ENCODE results near the gene MLNR.

MLNR gene

DNA sequence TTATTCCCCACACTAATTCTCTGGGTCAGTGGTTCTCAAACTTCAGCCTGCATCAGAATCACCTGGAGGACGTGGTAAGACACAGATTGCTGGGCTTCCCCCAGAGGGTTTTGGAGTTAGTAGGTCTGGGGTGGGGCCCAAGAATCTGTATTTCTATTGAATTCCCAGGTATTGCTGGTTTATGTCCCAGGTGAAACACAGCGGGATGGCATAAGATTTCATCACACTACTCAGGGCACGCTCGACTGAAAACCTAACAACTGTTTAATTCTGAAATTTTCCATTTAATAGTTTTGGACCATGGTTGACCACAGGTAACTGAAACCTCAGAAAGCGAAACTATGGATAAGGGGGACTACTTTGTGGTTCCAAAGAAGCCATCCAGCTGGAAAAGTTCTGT lies 6.5 kb downstream of the MLNR start:
- DNase-seq, result no peak

DNA sequence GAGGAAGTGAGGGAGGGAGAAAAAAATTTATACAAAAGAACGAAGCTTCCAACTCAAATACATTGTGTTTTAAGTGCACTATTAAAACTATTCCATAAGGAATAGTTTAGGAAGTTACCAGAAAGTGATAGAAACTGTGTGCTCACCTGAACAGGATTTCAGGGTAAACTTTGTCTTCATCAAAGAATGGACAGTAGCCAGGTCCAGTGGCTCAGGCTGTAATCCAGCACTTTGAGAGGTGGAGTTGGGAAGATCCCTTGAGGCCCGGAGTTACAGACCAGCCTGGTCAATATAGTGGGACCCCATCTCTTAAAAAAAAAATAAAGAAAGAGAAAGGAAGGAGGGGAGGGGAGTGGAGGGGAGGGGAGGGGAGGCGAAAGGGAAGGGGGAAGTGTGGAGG lies 14.6 kb downstream of the MLNR start:
- DNase-seq, result no peak

DNA sequence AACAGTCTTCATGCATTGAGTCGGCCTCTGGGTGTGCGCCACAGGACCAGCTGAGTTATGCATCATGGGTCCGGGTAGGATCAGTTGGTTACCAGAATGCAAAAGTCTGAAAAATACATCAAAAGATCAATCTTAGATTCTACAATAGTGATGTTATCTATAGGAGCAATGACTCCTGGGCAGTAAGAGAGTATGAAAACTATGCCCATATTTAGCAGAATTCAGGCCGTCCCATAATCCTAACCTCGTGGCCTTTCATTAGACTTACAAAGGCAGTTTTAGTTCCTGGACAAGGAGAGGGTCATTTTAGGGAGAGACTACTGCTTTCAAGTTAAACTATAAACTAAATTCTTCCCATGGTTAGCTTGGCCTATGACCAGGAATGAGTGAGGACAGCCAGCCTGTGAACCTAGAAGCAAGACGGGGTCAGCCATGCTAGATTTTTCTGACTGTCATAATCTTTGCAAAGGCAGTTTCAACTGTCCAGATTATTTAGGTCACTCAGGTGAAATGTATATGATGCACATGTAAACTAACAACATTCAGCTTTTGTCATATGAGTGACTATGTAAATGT lies 15.8 kb downstream of the MLNR start:
- DNase-seq, result no peak

DNA sequence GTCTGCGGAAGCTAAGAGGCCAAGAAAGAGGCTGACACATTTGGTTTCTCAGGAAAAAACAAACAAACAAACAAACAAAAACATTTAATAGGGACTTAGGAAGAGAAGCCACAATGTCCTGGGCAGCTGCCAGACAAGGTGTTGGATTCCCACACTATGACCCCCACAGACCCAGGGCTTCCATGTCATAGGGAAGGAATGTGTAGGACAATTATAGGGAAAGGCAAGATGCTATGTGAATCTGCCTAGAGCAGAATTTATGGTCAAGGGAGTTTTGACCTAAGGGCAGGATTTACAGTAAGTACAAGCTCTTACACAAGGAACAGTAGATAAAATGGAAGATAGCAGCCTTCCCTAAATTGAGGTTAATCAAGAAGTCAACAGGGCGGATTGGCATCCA lies 18.5 kb downstream of the MLNR start:
- no peak for DNase-seq

DNA sequence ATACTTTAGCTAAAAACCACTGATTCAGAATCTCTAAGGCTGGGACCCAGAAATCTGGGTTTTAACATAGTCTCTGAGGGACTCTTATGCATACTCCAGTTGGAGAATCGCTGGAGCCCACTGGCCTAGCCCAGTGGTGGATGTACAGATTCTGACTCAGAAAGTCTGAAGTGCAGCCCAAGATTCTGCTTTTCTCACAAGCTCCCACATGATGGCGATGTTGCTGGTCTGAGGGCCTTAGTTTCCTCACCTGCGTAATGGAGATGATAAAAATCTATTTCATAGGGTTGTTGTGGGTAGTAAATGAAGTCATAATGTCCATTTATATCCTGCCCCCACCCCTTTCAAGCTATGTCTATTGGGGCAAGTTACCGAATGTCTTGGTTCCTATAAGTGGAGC lies 19.9 kb downstream of the MLNR start:
- DNase-seq, result peak; percentile 29 to 55 (median 47)

DNA sequence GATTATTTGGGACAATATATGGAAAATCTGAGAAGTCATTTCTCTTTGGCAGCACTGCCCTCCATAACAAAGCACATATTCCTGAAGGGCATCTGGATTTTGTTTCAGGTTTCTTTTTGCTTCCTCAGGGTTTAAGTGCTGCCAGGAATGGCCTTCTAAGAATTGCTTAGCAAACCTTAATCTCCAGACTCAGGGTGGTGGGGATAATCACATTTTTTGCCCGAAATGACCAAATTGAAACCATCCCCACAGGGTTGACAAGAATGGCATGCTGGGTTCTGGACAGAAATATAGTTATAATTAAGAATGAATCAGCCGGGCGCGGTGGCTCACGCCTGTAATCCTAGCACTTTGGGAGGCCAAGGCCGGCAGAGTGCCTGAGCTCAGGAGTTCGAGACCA lies 21.2 kb downstream of the MLNR start:
- no peak for DNase-seq

DNA sequence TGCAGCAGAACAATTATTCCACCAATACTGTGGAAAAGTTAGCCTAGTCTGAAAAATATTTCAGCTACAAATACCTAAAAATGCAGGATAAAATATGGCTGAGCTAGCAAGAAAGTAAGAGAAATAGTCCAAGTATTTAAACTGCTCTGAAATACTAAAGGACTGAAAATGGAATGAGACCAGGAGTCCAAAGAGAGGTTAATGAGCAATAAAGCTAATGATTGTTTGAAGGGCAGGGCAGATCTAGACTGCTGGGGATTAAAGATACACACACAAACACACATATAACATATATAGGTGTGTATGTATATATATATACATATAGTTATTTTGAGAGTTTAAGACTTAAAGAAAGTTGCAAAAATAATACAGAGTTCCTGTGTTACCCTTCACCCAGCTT lies 25.0 kb downstream of the MLNR start:
- no peak for DNase-seq

DNA sequence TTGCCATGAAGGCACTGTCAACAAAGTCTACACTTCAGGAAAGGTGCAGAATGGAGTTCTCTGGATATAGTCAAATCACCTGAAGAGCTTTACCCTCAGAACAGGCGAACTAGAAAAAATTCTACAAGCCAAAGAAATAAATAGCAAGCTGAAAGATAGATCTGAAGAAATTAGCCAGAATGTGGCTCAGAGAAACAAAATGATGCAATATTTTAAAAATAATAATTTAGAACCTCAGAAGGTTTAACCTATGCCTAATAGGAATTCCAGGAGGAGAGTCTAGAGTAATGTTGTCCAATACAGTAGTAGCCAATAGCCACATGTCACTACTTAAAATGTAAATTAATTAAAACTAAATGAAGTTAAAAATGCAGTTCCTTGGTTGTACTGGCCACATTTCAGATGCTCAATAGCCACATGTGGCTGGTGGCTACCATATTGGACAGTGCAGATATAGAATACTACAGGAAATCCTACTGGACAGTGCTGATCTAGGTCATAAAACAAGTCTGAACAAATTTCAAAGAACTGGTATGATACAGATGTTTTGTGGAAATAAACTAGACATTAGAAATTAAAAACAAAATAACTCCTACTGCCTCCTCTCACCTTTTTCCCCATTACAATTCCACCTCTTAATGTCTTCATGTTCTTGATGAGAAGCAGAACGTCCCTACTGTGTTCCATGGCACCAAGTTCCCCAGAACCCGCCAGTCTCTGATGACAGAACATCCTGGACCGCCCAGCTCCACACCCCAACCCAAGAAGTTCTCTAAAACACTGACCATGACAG lies 26.9 kb downstream of the MLNR start:
- DNase-seq, result peak in 1 of 4 experiments; percentile 84

DNA sequence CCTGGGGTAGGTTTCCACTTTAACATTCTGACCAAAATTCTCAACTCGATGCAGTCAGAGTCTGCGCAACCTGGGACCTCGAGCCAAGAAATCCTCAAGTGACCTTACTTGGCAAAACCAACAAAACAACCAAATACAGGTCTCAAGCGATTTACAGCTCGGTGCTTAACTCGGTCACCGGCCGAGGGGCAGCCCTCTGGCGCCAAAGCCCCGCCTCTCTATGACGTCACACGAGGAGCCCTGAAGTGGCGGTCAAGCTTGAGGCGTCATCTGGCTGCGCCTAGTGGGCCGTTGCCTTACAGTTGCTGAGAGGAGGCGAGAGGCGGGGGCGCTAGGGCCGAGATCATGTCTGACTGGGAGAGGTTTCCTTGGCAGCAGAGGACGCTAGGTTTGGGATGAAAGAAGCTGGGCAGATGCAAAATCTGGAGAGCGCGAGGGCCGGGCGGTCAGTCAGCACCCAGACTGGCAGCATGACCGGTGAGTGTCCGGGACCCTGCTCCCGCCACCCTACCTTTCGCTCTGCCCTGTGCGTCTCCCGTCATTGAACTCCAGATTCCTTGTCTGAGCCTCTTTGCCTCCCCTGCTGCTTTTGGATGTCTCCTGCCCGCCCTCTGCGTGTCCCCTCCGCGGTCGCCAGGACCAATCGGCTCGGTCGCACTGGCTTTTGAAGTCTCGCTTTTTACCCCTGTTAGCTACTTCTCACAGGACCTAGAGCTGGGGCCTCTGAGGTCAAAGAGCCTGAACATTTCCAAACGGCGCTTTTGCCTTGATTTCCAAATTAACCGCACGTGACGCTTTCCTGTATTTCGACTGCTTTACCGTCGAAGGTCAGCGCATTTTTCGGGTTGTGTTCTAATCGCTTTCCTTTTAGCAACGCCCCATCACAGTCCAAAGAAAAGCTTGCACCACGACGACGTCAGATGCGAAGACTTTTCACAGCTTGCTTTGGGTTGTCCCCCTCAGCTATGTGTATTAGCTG lies 27.8 kb downstream of the MLNR start, which contains the start of gene CDADC1:
Gene CDADC1, plus strand, starts transcription at position 283 of the 979 bp plus-strand sequence. Its CDS starts 113 bp downstream, at position 396.
- peak; percentile 98 to 99 (median 98) for DNase-seq

DNA sequence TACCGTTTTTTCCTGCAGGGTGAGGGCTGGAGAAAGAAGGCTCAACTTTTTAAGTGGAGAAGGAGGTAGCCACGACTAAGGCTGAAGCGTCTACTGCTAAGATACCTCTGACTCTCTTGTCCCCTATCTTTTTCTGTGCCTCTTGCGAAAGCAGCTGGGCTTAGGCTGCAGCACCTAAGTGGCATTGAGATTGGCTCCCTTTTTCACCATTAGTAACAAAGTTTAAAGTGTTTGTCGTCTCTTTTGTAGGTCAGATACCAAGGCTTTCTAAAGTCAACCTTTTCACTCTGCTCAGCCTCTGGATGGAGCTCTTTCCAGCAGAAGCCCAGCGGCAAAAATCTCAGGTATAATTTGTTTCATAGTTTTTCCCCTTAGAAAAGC lies 28.5 kb downstream of the MLNR start:
- peak in 2 of 4 experiments; percentile 5 to 16 for DNase-seq

DNA sequence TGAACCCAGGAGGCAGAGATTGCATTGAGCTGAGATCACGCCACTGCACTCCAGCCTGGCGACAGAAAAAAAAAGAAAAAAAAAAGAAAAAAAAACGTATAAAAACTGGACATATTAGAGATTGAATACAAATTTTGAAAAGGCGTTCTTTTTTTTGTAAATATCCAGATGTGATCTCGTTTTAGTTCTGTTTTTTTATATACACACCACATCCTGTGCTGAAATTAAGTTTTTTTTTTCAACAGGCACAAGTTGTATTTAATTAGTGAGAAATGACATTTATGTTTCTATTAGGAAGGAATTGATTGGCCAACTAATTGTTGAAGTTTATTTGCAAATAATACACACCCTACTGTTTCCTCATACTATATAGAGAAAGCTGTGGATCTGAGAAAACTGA lies 31.2 kb downstream of the MLNR start:
- no peak for DNase-seq

DNA sequence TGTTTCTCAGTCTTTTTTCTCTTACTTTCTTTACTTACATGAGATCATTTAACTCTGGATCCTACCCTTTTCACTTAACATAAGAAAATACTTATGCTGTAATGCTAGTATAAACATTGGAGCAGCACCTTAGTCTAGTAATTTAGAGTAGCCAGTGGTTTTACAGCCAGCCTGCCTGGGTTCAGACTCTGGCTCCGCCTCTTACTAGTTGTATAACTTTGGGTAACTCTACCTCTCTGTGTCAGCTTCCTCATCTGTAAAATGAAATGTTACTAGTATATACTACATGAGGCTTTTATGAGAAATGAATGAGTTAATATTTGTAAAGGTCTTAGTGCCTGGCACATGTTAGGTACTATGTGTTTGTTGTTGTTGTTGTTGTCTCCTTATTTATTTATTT lies 33.2 kb downstream of the MLNR start:
- no peak for DNase-seq

DNA sequence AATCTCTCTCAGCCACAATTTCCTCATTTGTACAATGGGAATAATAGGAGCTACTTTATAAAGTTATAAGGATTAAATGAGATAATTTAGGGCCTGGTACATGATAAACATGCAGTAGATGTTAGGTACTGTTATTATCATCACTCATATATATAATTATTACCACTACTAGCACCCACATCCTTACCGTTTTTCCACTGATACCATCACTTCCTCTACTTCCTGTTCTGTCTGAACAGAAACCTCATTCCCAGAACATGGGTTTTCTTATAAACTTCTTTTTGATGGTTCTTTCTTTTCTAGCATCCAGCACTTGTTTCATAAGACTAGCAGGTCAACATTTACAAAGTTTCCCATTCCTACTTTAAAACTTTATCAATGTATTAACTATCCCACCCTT lies 33.9 kb downstream of the MLNR start:
- no peak for DNase-seq

DNA sequence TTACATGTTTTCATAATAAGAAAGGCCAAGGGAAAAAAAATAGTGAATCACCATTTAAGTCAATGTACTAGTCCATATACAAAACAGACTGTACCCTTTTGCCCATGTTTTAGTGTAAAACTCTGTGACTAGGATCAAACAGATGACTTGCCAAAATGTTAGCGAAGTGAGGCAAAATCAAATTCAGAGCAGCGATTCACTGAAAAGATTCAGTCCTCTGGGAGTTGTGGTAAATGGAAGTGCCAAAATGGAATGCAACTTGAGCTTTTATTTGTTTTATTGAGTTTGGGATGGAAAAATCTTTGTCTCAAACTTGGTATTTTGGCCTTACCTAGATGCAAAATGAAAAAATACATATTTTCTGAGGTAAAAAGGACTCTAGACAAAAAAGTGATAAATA lies 36.7 kb downstream of the MLNR start:
- no peak for DNase-seq

DNA sequence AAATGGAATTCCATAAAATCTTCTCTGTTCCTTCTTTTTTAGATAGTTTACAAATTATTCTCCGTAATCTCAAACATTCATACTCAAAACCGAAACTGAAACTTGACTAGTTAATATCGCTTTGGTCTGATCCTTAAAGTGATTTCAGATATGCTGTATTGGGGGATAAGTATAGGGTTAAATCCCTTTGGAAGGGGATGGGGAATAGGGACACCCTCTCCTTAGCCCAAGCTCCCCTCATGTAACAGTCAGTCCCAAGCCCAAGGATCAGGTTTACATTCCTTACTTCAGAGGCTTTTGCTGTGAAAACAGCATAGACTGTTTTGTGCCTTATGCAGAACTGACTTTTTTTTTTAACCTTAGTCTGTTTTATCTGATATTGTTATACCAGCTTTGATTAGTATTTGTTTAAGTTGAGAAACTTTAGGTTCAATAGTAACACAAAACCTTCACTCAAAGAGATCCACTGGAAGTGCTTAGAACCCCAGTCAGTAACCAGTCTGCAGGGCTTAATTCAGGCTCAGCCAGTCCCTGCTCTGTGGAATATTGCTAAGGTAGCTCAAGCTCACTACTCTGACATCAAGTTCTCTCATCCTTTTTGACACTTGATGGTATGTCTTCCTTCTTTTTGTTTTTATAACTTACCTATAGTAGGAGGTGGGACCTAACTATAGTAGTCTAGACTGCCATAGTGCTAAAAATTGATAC lies 38.1 kb downstream of the MLNR start:
- DNase-seq, result peak in 2 of 4 experiments; percentile 29 to 30

DNA sequence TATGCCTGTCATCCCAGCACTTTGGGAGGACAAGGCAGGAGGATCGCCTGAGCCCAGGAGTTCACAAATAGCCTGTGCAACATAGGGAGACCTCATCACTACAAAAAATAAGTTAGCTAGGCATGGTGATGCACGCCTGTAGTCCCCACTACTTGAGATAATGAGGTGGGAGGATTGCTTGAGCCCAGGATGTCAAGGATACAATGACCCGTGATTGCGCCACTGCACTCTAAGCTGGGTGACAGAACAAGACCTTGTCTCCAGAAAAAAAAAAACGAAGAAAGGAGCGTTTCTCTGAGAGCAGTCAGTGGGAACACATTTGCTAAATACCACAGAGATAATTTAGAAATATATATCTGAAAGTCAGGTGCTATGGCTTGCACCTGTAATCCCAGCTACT lies 39.4 kb downstream of the MLNR start:
- no peak for DNase-seq

DNA sequence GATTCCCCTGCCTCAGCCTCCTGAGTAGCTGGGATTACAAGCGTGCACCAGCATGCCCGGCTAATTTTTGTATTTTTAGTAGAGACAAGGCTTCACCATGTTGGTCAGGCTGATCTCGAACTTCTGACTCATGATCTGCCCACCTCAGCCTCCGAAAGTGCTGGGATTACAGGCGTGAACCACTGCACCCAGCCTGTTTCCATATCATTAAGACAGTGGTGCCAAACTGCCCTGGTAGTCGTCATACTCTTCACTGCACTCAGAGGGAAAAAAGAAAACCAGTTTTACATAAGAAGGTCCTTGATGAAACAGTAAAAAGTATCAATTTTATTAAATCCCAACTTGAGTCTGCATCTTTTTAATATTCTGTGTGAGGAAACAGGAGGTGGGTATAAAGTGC lies 42.5 kb downstream of the MLNR start:
- no peak for DNase-seq

DNA sequence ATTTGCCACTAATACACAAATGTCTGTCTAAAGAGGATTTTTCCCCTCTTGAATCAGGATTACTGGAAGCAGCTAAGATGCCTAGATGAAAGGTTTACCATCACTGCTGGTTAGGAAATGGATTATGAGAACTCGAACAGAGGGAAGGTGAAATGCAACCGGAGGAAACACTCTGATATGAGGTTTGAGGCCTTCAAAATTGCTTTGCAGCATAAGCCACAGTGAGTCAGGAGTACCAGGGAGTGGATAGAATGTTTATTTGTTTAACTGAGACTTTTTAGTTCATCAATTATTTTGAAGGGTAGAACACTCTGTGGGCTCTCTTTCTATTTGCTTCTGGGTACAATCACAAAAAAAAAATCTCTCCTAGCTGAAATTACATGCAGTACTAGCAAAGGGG lies 45.7 kb downstream of the MLNR start:
- no peak for DNase-seq

DNA sequence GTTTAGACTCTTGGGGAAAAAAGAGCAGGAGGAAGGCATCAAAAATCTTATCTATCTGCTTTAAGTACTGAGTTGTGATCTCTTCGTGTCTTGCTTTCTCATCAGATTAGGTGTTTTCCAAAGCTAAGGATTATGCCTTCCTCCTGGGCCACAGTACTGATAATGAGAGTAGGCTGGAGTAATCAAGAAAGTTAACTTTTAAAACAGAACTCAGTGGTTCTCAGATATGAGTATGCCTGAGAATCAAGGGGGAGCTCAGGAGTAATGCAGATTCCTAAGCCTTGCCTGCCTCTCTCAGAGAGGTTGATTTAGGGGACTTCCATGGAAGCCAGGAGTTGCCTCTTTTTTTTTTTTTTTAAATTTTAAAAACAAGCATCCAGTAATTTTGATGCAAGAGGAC lies 51.1 kb downstream of the MLNR start:
- DNase-seq, result no peak

All from suppressor macrophage (primary cell).